Peyer's patch (tissue), 4 donors: Measurements from ENCODE around the gene CDK2.

Experiments
- CTCF ChIP-seq, 6 experiments: fragments of 450-650 bp in 4 of 6; fragments of 200-600 bp in 2 of 6; sonication (generic) in 1 of 6; IDR thresholded peaks; one replicate each; pipeline ENCODE4 v1.5.1; 2017 to 2019; ENCODE audit warnings: antibody characterized with exemption in 6 of 6, mild to moderate bottlenecking in 3 of 6, moderate library complexity in 1 of 6
- POLR2A ChIP-seq, 2 donors: fragments of 450-650 bp; IDR thresholded peaks; one replicate each; pipeline ENCODE4 v1.5.1; 2017; ENCODE audit warnings: antibody characterized with exemption in 2 of 2, mild to moderate bottlenecking in 2 of 2, moderate library complexity in 2 of 2

- TF ChIP-seq CTCF (IDR thresholded peaks at IDR 0.05) (no peak), POLR2A (IDR thresholded peaks at IDR 0.05) (no peak)
Observed at GRCh38 chr12:55984861-55985260, 18.2 kb downstream of the CDK2 start.
